ENCODE data around the gene KATNBL1. TPM values are rescaled to one million over a fixed set of nuclear protein-coding genes. Genes with fewer than 3 reads are reported as not detected.

Gene KATNBL1
- total RNA-seq, 1 experiment from 2014 or later: 46.8 TPM

DNA sequence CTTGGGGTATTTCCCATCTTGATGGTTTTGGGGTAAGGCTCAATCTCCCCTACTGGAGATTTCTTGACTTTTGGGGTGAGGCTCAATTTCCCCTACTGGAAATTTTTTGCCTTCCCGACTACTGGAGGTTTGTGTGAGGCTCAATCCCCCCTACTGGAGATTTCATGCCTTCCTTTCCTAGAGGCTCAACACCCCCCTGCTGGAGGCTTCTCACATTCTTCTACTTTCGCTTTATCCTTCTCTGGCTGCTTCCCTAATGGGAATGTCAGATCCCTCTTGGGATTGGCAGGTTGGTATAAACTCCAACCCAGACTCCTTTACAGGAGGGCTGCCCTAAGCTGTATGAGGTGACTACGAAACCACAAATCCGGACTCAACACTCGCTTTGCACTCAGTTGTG is 49.2 kb downstream of the KATNBL1 start:
- Histone ChIP-seq H2BK15ac (ENCODE audit: low read depth, low read length) (no peak overlapping the region), H3K4me2 (ENCODE audit: insufficient read depth, insufficient read length, low read length) (no peak overlapping the region), H3K79me1 (ENCODE audit: insufficient read depth, low read depth, low read length, poor library complexity, severe bottlenecking) (no peaks in the 10 kb centered on the region), H2BK5ac (ENCODE audit: insufficient read length, low read length) (no peak overlapping the region), H4K8ac (replicated peaks; ENCODE audit: insufficient read length, low read depth, low read length) (no peak overlapping the region), H3K23me2 (ENCODE audit: insufficient read length, low read depth, low read length, poor library complexity, severe bottlenecking) (no peaks in the 10 kb centered on the region), H4K91ac (ENCODE audit: insufficient read length, low read depth, low read length) (no peak overlapping the region), H3K56ac (ENCODE audit: insufficient read length, low read depth, low read length) (no peak overlapping the region), H3K9ac (ENCODE audit: extremely low read depth, insufficient read length, low read length) (no peak overlapping the region), H3K23ac (ENCODE audit: insufficient read length, low read depth, low read length) (no peak overlapping the region), H3K14ac (ENCODE audit: insufficient read depth, low read length) (no peak overlapping the region), H2BK20ac (ENCODE audit: low read depth, low read length, poor library complexity, severe bottlenecking) (no peak overlapping the region), H3K4ac (ENCODE audit: low read depth, low read length) (no peak overlapping the region), H3T11ph (ENCODE audit: low read length) (no peak overlapping the region), H2BK12ac (ENCODE audit: insufficient read length, low read depth, low read length) (no peak overlapping the region), H4K5ac (ENCODE audit: insufficient read length, low read depth, low read length) (no peak overlapping the region), H3K18ac (ENCODE audit: insufficient read length, low read depth, low read length) (no peak overlapping the region), H3K9me3 (ENCODE audit: control insufficient read depth, low read depth, low read length) (peaks cover 7% of the 10 kb centered on the region), H3K27me3 (ENCODE audit: insufficient read depth, low read length) (no peaks in the 10 kb centered on the region), H2AK5ac (ENCODE audit: insufficient read length, low read length) (no peak overlapping the region), H2AFZ (ENCODE audit: low read length) (no peak overlapping the region), H3K27ac (ENCODE audit: insufficient read length, low read depth, low read length) (no peak overlapping the region), H3K79me2 (ENCODE audit: insufficient read depth, low read length) (no peaks in the 10 kb centered on the region; the same call in 1 of the 2 replicates), H4K20me1 (ENCODE audit: control insufficient read depth, insufficient read depth, insufficient read length) (no peaks in the 10 kb centered on the region), H2BK120ac (ENCODE audit: low read depth, low read length, poor library complexity, severe bottlenecking) (no peak overlapping the region), H3K4me1 (ENCODE audit: insufficient read depth, low read length) (no peaks in the 10 kb centered on the region)
- H3K4me3 Mint-ChIP-seq: no peak overlapping the region
- peaks cover under 1 to 14% of the 10 kb centered on the region in 2 experiments for H3K4me1 Mint-ChIP-seq
- no CpG with 5 or more reads among the region's 5 CpGs for WGBS (ENCODE audit: extremely low coverage, insufficient read length, low lambda C conversion rate)
- no peak overlapping the region; a peak in 1 of 7 replicates for H3K27ac Mint-ChIP-seq
- peaks cover 27 to 35% of the 10 kb centered on the region in 2 experiments for H3K9me3 Mint-ChIP-seq
- DNase-seq: peak; percentile 64
- no peaks in the 10 kb centered on the region for H3K27me3 Mint-ChIP-seq (ENCODE audit: low read depth)
- H3K36me3 Mint-ChIP-seq (ENCODE audit: insufficient read depth in 1 of 3, low read depth in 3 of 3): peaks cover 70 to 77% (median 71%) of the 10 kb centered on the region in 3 experiments
- TF ChIP-seq, protein P1, sequence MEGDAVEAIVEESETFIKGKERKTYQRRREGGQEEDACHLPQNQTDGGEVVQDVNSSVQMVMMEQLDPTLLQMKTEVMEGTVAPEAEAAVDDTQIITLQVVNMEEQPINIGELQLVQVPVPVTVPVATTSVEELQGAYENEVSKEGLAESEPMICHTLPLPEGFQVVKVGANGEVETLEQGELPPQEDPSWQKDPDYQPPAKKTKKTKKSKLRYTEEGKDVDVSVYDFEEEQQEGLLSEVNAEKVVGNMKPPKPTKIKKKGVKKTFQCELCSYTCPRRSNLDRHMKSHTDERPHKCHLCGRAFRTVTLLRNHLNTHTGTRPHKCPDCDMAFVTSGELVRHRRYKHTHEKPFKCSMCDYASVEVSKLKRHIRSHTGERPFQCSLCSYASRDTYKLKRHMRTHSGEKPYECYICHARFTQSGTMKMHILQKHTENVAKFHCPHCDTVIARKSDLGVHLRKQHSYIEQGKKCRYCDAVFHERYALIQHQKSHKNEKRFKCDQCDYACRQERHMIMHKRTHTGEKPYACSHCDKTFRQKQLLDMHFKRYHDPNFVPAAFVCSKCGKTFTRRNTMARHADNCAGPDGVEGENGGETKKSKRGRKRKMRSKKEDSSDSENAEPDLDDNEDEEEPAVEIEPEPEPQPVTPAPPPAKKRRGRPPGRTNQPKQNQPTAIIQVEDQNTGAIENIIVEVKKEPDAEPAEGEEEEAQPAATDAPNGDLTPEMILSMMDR (conservative IDR thresholded peaks at IDR 0.05): peak; percentile 50; the same call in 2 of the 3 replicates

Data from H9 (cell line).